Astrocyte (in vitro differentiated cells and primary cell): ENCODE data around the gene GP5.

Source experiments
- EZH2 ChIP-seq: IDR thresholded peaks from 2 replicates; pipeline ENCODE4 v1.6.1; 2012; ENCODE audit warnings: mild to moderate bottlenecking, low read length, inconsistent platforms; ENCODE audit not compliant: insufficient read depth
- TF ChIP-seq, protein P1 (sequence below): IDR thresholded peaks from 2 replicates; pipeline ENCODE4 v1.5.1; 2011; ENCODE audit warnings: low read depth, mild to moderate bottlenecking, inconsistent platforms, low read length, moderate library complexity; ENCODE audit not compliant: insufficient read depth

DNA sequence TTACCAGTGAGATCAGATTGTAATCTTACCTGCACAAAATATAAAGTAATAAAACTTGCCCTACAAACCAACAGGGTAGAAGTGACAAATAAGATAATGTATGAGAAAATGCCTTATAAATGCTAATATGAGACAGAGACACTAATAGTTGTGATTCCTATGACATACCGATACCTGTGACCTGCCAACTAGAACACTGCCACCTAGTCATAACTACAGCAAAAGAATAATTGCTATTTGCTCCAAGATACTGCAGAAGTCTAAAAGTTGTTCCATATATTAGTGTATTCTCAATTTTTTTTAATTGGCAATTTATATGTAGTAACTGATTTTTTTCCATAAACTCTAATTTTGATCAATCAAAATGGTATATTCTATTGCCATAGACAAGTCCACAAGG lies 25.3 kb upstream of the GP5 start:
- TF ChIP-seq, protein P1, sequence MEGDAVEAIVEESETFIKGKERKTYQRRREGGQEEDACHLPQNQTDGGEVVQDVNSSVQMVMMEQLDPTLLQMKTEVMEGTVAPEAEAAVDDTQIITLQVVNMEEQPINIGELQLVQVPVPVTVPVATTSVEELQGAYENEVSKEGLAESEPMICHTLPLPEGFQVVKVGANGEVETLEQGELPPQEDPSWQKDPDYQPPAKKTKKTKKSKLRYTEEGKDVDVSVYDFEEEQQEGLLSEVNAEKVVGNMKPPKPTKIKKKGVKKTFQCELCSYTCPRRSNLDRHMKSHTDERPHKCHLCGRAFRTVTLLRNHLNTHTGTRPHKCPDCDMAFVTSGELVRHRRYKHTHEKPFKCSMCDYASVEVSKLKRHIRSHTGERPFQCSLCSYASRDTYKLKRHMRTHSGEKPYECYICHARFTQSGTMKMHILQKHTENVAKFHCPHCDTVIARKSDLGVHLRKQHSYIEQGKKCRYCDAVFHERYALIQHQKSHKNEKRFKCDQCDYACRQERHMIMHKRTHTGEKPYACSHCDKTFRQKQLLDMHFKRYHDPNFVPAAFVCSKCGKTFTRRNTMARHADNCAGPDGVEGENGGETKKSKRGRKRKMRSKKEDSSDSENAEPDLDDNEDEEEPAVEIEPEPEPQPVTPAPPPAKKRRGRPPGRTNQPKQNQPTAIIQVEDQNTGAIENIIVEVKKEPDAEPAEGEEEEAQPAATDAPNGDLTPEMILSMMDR = no peak
- TF ChIP-seq EZH2 = no peak
